GM21737 (cell line): ENCODE results near the gene QRICH2.
"Not testable (repeated sequence)": the region's sequence is repeated elsewhere in the genome, so short reads cannot be mapped to it uniquely, and the experiment has no call there.

Experiments
- ATAC-seq: cut with Tn5 transposase; IDR thresholded peaks from one replicate; pipeline ENCODE4 v1.9.1; 2021; ENCODE audit warnings: mild to moderate bottlenecking, moderate library complexity; ENCODE audit not compliant: unreplicated experiment

Gene QRICH2

GRCh38 chr17:76333673-76334505 lies 25.8 kb upstream of the QRICH2 start:
- ATAC-seq: no peak

- no peak for ATAC-seq
Observed at GRCh38 chr17:76331083-76331482, 23.0 kb upstream of the QRICH2 start.

GRCh38 chr17:76329664-76330063 lies 21.6 kb upstream of the QRICH2 start:
- ATAC-seq: no peak

GRCh38 chr17:76327696-76328095 lies 19.6 kb upstream of the QRICH2 start:
- no peak for ATAC-seq

- no peak for ATAC-seq
Observed at GRCh38 chr17:76326306-76326705, 18.2 kb upstream of the QRICH2 start.

- ATAC-seq: no peak
Observed at GRCh38 chr17:76318586-76318985, 10.5 kb upstream of the QRICH2 start.

- no peak for ATAC-seq
Observed at GRCh38 chr17:76317535-76317934, 9.5 kb upstream of the QRICH2 start.

- no peak for ATAC-seq
Observed at GRCh38 chr17:76314392-76315227, 6.5 kb upstream of the QRICH2 start.

DNA sequence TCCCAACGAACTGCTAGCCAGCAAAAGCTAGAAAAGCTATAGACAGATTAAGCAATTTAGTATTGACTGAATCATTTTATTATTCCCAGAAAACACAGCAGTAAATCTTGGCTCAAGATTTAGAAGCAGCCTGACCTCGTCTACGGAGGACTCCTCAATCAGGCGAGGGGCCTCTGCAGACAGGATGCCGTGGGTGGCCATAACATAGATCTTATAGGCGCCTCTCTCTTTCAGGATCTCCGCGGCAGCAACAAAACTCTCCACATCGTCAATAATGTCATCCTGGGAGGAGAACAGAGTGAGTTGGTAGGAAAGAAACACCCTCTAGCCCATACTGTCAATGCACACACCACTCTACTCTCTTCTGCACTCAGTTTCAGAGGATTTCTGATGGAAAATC lies 4.7 kb upstream of the QRICH2 start:
- no peak for ATAC-seq

GRCh38 chr17:76309461-76309860 lies 1.4 kb upstream of the QRICH2 start:
- ATAC-seq: no peak

- no peak for ATAC-seq
Observed at GRCh38 chr17:76307299-76307965, 644 bp downstream of the QRICH2 start.

DNA sequence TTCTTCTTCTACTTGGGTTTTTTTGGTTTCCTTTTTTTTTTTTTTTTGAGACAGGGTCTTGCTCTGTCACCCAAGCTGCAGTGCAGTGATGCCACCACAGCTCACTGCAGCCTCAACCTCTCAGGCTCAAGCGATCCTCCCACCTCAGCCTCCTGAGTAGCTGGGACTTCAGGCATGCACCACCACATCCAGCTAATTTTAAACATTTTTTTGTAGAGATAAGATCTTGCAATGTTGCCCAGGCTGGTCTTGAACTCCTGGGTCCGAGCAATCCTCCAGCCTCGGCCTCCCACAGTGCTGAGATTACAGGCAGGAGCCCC lies 3.0 kb downstream of the QRICH2 start:
- not testable (repeated sequence) for ATAC-seq

DNA sequence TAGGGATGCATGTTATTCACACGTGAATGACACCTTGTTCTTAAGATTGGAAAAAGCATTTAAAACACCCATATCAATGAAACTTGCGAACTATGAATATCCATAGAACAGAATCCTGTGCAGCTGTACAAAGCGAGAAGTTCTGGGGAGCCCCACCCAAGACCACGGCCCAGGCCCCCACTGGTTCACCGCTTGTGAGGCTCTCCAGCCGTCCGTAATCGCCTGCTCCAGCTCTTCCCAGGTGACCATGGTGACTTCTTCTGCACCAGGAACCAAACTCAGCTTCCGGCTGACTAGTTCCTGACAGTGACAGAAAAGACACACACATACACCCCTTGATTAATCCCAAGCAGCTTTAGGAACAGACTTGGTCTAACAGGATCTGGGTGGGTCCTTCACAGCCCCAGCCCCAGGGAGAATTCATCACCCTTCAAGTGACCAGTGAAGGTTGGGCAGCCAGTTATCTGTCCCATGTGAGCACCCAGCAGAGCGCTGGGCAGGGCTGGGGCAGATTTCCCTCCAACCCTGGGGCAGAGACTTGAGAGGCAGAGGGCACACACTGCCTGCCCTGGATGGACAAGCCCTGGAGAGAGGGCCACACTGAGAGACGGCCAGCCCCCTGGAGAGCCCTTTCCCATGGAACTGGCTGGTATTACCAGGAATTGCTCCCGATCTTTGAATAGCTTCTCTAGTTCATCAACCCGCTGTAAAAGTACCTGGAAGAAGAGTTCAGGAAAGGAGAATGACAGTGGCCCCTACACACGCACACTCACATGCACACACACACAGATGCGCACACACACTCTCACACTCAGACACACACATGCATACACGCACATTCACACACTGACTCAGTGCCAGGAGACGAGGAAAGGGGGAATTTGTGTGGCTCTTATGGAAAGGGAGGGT lies 3.6 kb downstream of the QRICH2 start:
- no peak for ATAC-seq

GRCh38 chr17:76297436-76297835 lies 10.6 kb downstream of the QRICH2 start:
- no peak for ATAC-seq

GRCh38 chr17:76296889-76297288 lies 11.2 kb downstream of the QRICH2 start:
- ATAC-seq: no peak

GRCh38 chr17:76296186-76296585 lies 11.9 kb downstream of the QRICH2 start:
- ATAC-seq: no peak

DNA sequence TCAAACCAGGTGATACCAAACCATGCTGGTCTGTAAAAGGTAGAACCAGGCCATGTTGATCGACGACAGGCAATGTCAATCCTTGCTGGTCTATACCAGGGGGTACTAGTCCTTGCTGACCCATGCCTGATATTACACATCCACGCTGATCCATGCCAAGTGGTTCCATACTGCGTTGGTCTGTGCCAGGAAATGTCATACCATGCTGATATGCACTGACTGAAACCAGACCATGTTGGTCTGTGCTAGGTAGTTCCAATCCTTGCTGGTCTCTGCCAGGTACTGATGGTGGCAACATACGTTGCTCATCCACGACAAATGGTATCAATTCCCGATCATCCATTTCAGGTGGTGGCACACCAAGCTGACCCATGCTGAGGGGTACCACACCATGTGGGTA lies 15.0 kb downstream of the QRICH2 start:
- no peak for ATAC-seq

GRCh38 chr17:76292567-76292966 lies 15.5 kb downstream of the QRICH2 start:
- ATAC-seq: no peak

GRCh38 chr17:76281573-76282371 lies 26.3 kb downstream of the QRICH2 start:
- no peak for ATAC-seq

DNA sequence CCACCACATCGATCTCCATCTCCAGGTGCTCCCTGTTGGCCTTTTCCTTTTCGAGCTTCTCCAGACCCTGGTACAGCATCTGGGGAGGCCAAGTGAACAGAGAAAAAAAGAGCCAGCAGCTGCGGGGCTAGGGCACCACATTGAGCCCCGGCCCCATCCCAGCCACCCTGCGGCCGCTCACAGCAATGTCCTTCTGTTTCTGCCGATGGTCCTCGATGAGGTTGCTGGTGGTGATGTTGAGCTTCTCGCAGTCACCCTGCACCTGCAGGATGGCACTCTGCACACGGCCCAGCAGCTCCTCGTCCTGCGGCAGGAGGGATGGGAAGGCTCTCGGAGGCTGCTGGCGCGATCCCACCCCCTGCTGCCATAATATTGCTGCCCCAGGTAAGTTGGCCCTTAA lies 27.4 kb downstream of the QRICH2 start:
- no peak for ATAC-seq
